Thoracic aorta (tissue), 2 donors: ENCODE measurements around the gene ARMC2. TPM values are rescaled to one million over a fixed set of nuclear protein-coding genes. Genes with fewer than 3 reads are reported as not detected.

Experiments used
- ATAC-seq: fragments of 150-250 bp; one replicate; pipeline ENCODE4 v1.8.0; 2017; ENCODE audit warnings: low read depth; ENCODE audit not compliant: insufficient number of reproducible peaks, low FRiP score
- DNase-seq: peaks from one replicate; pipeline ENCODE4 v3.0.0-alpha.2; 2020; ENCODE audit warnings: low spot score
- H3K27ac ChIP-seq, 2 donors: fragments of 200-600 bp; sonication (generic); 1 replicate in 1 of 2; 2 replicates in 1 of 2; pipeline ENCODE4 v1.5.1; 2016; ENCODE audit warnings: mild to moderate bottlenecking in 2 of 2, moderate library complexity in 2 of 2
- H3K27me3 ChIP-seq: fragments of 200-600 bp; sonication (generic); replicated peaks from 2 replicates; pipeline ENCODE4 v1.6.0; 2016; ENCODE audit warnings: mild to moderate bottlenecking; ENCODE audit not compliant: insufficient read depth
- H3K36me3 ChIP-seq: fragments of 200-600 bp; sonication (generic); one replicate; pipeline ENCODE4 v1.5.1; 2016
- H3K4me1 ChIP-seq, 2 donors: fragments of 200-600 bp; sonication (generic); 1 replicate in 1 of 2; 2 replicates in 1 of 2; pipeline versions ENCODE4 v1.5.1 to v1.6.0; 2016; ENCODE audit warnings: low read depth in 2 of 2, mild to moderate bottlenecking in 1 of 2; ENCODE audit not compliant: control insufficient read depth in 1 of 2
- H3K4me3 ChIP-seq: fragments of 200-600 bp; sonication (generic); 2 replicates; pipeline ENCODE4 v1.5.1; 2016; ENCODE audit warnings: mild to moderate bottlenecking
- H3K9me3 ChIP-seq: fragments of 200-600 bp; sonication (generic); 2 replicates; pipeline ENCODE4 v1.5.1; 2016
- total RNA-seq, 2 donors: library from RNA; depleted of rRNA; stranded (reverse); fragments of >200 nt; gene quantifications; one replicate each; pipeline versions ENCODE4 v1.1.0 to v1.2.3, GENCODE V29; 2016
- TF ChIP-seq, protein P1 (sequence below): fragments of 200-600 bp; sonication (generic); IDR thresholded peaks from one replicate; pipeline ENCODE4 v1.5.1; 2019; ENCODE audit warnings: antibody characterized with exemption

The ARMC2 gene
- total RNA-seq, 2 donors from 2014 or later: 11.5 to 22.5 TPM

DNA sequence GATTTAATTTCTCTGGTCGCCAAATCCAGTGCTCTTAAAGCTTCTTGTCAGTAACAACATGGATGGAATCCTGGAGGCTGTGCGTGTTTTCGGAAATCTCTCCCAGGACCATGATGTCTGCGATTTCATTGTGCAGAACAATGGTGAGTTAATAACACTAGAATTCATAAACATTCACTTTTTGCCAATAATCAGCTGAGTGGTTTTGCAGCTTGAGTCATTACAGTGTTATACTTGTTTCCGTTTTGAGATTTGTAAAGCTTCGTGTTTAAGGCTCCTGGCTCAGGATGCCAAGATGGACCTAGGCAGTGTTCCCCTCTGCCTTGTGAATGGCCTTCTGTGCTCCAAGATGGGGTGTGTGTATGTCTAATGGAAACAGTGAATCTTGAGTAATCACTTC, 113.8 kb downstream of the ARMC2 start:
- H3K27ac ChIP-seq: no peak overlapping the region
- DNase-seq (no peak), ATAC-seq (no peak)
- H3K36me3 ChIP-seq: no peaks in the 10 kb centered on the region
- H3K27me3 ChIP-seq: no peaks in the 10 kb centered on the region
- no peaks in the 10 kb centered on the region for H3K4me1 ChIP-seq
- H3K9me3 ChIP-seq: no peaks in the 10 kb centered on the region
- TF ChIP-seq, protein P1, sequence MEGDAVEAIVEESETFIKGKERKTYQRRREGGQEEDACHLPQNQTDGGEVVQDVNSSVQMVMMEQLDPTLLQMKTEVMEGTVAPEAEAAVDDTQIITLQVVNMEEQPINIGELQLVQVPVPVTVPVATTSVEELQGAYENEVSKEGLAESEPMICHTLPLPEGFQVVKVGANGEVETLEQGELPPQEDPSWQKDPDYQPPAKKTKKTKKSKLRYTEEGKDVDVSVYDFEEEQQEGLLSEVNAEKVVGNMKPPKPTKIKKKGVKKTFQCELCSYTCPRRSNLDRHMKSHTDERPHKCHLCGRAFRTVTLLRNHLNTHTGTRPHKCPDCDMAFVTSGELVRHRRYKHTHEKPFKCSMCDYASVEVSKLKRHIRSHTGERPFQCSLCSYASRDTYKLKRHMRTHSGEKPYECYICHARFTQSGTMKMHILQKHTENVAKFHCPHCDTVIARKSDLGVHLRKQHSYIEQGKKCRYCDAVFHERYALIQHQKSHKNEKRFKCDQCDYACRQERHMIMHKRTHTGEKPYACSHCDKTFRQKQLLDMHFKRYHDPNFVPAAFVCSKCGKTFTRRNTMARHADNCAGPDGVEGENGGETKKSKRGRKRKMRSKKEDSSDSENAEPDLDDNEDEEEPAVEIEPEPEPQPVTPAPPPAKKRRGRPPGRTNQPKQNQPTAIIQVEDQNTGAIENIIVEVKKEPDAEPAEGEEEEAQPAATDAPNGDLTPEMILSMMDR: no peak
- no peak overlapping the region for H3K4me3 ChIP-seq

DNA sequence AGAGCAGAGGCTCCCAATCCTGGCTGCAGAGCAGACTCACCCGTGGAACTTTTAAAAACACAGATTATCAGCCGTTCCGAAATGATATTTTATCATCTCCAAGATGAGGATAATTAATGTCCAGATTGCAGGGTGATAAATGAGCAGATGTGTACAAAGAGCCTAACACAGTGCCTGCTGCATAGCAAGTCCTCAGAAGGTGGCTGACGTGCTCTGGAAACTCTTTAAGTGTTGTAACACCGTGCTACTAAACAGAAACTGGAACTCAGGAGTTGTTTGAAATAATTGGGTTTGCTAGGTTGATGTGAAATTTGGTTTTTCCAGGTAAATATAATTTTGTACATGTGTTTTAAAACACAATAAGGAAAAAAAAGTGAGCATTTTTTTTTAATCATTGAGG, 118.0 kb downstream of the ARMC2 start:
- H3K4me3 ChIP-seq: no peak overlapping the region
- peaks cover 0 to 1% of the 10 kb centered on the region in 2 donors for H3K4me1 ChIP-seq
- H3K36me3 ChIP-seq: no peaks in the 10 kb centered on the region
- H3K27me3 ChIP-seq: no peaks in the 10 kb centered on the region
- ATAC-seq: no peak
- TF ChIP-seq, protein P1: no peak
- no peak for DNase-seq
- no peak overlapping the region for H3K27ac ChIP-seq
- H3K9me3 ChIP-seq: no peaks in the 10 kb centered on the region

DNA sequence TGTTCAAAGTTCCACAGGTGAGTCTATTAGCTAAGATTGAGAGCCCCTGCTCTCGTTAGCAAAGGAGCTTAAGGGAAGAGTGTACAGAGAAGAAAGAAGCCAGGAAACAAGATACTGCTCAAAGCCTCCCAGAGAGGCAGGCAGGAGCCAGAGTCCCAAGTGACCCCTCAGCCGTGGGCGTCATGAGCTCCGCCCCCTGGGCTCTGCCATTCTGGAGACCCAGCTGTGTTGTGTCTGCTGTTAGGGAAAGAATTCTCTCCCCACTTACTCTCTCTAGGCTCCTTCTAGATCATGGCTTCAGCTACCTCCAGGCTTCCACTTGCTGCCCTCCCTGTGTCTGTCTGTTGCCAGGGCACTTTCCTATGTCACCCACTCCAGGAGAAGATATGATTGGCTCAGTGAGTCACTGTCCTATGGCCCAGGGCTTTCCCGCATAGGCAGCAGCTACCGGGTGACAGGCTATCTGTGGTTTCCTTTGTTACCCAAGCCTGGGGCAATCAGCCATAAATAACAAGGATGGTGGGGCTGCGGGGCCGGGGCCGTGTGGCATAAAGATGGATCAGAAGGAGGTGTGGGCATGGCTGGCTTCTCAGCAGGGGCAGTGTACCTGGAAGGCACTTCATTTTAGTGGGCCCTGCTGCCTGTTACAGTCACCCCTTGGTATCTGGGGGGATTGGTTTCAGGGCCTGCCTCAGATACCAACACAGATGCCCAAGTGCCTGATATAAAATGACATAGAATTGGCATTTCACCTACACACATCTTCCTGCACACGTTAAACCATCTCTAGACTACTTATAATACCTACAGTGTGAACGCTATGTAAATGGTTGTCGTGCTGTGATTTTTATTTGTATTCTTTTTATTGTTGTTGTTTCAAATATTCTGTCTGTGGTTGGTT, 118.9 kb downstream of the ARMC2 start:
- no peak overlapping the region for H3K4me3 ChIP-seq
- H3K27ac ChIP-seq: no peak overlapping the region
- DNase-seq (no peak), ATAC-seq (no peak)
- TF ChIP-seq, protein P1: no peak
- H3K36me3 ChIP-seq: no peaks in the 10 kb centered on the region
- H3K4me1 ChIP-seq: peaks cover 0 to 10% of the 10 kb centered on the region in 2 donors
- no peaks in the 10 kb centered on the region for H3K27me3 ChIP-seq
- H3K9me3 ChIP-seq: no peaks in the 10 kb centered on the region

DNA sequence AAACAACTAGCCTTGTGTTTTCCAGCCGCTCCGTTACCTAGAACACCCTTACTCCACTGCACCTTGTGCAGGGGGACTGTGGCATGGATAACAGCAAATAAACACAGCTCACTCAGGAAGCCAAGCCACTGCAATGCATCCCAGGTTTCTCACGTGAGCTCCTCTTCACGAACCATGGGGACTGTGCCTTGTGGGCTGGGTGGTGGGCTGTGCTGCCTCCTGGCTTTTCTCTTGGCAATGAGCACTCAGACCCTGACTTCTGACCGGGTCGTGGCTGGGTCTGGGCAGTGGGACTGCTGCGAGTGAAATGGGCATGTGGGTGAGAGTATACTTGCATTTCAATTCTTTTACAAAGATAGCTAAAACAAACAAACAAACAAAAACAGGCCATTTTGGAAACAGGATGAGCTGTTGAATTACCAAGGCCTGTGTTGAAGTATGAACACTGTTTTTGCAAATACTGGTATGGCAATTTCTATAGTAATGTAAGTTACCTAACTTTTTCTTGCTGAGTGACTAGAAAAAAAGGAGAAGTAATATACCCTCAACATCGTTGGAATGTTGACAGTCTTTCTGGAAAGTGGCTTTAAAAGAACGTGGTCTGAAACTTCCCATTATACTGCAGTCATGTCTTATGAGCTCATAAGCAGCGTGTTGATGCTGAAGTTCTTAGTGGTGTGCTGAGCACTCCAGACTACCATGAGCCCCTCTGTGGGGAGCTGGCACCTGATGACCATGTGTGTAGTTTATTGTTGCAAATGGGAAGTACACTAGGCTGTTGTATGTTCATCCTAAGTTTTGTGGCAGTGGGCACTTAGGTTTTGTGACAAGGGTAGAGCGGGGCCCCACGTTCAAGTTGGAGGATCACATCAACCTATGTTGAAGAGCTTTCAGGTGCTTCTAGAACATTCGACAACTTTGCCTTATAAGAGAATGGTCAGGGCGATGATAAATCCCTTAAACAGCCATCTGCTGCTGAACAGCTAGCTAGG, 120.4 kb downstream of the ARMC2 start:
- H3K9me3 ChIP-seq: no peaks in the 10 kb centered on the region
- no peak for ATAC-seq
- TF ChIP-seq, protein P1: no peak
- no peaks in the 10 kb centered on the region for H3K36me3 ChIP-seq
- peaks cover 0 to 12% of the 10 kb centered on the region in 2 donors for H3K4me1 ChIP-seq
- no peaks in the 10 kb centered on the region for H3K27me3 ChIP-seq
- H3K27ac ChIP-seq: no peak overlapping the region
- H3K4me3 ChIP-seq: no peak overlapping the region
- DNase-seq: no peak

DNA sequence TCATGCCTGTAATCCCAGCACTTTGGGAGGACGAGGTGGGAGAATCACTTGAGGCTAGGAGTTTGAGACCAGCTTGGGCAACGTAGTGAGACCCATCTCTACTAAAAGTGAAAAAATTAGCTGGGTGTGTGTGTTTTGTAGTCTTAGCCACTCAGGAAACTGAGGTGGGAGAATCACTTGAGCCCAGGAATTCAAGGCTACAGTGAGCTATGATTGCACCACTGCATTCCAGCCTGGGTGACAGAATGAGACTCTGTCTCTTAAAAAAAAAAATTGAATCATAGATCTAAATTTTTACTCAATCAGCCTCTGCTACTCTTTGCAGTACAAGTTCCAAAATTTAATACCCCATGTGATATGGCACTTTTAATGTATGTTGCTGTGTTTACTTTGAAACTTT, 121.6 kb downstream of the ARMC2 start:
- H3K9me3 ChIP-seq: no peaks in the 10 kb centered on the region
- H3K4me1 ChIP-seq: peaks cover 0 to 12% of the 10 kb centered on the region in 2 donors
- DNase-seq (no peak), ATAC-seq (no peak)
- TF ChIP-seq, protein P1: no peak
- no peak overlapping the region for H3K4me3 ChIP-seq
- H3K27ac ChIP-seq: no peak overlapping the region
- H3K27me3 ChIP-seq: no peaks in the 10 kb centered on the region
- no peaks in the 10 kb centered on the region for H3K36me3 ChIP-seq
